ENCODE data around the gene NECTIN1.
A peak's percentile ranks its signal among the peaks of the same experiment; 100 is the strongest.

GRCh38 chr11:119615882-119616196 is 113.2 kb downstream of the NECTIN1 start:
- no peak for TF ChIP-seq ZFP30 (CRISPR knock-in tag; IDR thresholded peaks at IDR 0.05)
- TF ChIP-seq TOX (CRISPR knock-in tag; IDR thresholded peaks at IDR 0.05; ENCODE audit: borderline replicate concordance), result no peak
- 0 out of 2 replicates have a peak, but pooled peaks have one; percentile 50 for TF ChIP-seq ZFP3 (CRISPR knock-in tag; IDR thresholded peaks at IDR 0.05)
- TF ChIP-seq, protein P1, sequence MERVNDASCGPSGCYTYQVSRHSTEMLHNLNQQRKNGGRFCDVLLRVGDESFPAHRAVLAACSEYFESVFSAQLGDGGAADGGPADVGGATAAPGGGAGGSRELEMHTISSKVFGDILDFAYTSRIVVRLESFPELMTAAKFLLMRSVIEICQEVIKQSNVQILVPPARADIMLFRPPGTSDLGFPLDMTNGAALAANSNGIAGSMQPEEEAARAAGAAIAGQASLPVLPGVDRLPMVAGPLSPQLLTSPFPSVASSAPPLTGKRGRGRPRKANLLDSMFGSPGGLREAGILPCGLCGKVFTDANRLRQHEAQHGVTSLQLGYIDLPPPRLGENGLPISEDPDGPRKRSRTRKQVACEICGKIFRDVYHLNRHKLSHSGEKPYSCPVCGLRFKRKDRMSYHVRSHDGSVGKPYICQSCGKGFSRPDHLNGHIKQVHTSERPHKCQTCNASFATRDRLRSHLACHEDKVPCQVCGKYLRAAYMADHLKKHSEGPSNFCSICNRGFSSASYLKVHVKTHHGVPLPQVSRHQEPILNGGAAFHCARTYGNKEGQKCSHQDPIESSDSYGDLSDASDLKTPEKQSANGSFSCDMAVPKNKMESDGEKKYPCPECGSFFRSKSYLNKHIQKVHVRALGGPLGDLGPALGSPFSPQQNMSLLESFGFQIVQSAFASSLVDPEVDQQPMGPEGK (CRISPR knock-in tag; IDR thresholded peaks at IDR 0.05; ENCODE audit: borderline replicate concordance), result no peak
- no peak for TF ChIP-seq ISL1 (CRISPR knock-in tag; IDR thresholded peaks at IDR 0.05)
- TF ChIP-seq ZNF8 (CRISPR knock-in tag; IDR thresholded peaks at IDR 0.05), result no peak

Measured in SK-N-SH treated with all-trans-retinoic acid at 6 μM for 48 hours (cell line).